Measurements from ENCODE around the gene KCTD17.

KCTD17 gene

GRCh38 chr22:37105990-37106389 lies 54.4 kb downstream of the KCTD17 start:
- FAIRE-seq, result no peak

GRCh38 chr22:37107816-37108621 lies 56.5 kb downstream of the KCTD17 start:
- FAIRE-seq, result no peak

- no peak for FAIRE-seq
Observed at GRCh38 chr22:37109242-37109917, 57.8 kb downstream of the KCTD17 start, which contains the start of gene TMPRSS6. Gene TMPRSS6, minus strand, starts transcription at chr22:37109713. Its CDS starts 6,296 bp downstream, at chr22:37103417.

GRCh38 chr22:37111156-37111717 lies 59.7 kb downstream of the KCTD17 start:
- no peak for FAIRE-seq

GRCh38 chr22:37112084-37112728 lies 60.7 kb downstream of the KCTD17 start:
- no peak for FAIRE-seq
